Karpas-422 (cell line): Measurements from ENCODE around the gene SLC35B1. TPM values are rescaled to one million over a fixed set of nuclear protein-coding genes. Genes with fewer than 3 reads are reported as not detected.

Source experiments
- DNase-seq: peaks from one replicate; pipeline ENCODE4 v3.0.0-alpha.2; 2015
- H2AFZ ChIP-seq: fragments of 200-600 bp; sonication (generic); 2 replicates; pipeline ENCODE4 v1.6.1; 2014; ENCODE audit warnings: antibody characterized with exemption, low read length, mixed read lengths
- H3K27ac ChIP-seq: fragments of 200-600 bp; sonication (generic); 2 replicates; pipeline ENCODE4 v1.5.1; 2014; ENCODE audit warnings: mild to moderate bottlenecking, low read length, moderate library complexity
- H3K27me3 ChIP-seq: fragments of 200-600 bp; sonication (generic); 2 replicates; pipeline ENCODE4 v1.6.1; 2014; ENCODE audit warnings: low read length, mixed read lengths
- H3K36me3 ChIP-seq: fragments of 200-600 bp; sonication (generic); 2 replicates; pipeline ENCODE4 v1.6.1; 2014; ENCODE audit warnings: low read length, mixed read lengths; ENCODE audit not compliant: insufficient read depth
- H3K4me1 ChIP-seq: fragments of 200-600 bp; sonication (generic); 2 replicates; pipeline ENCODE4 v1.6.1; 2014; ENCODE audit warnings: mild to moderate bottlenecking, low read length, mixed read lengths
- H3K4me2 ChIP-seq: fragments of 200-600 bp; sonication (generic); 2 replicates; pipeline ENCODE4 v1.6.1; 2014; ENCODE audit warnings: low read length, low read depth, mild to moderate bottlenecking; ENCODE audit not compliant: poor library complexity, severe bottlenecking
- H3K4me3 ChIP-seq: fragments of 200-600 bp; sonication (generic); 2 replicates; pipeline ENCODE4 v1.5.1; 2014; ENCODE audit warnings: mild to moderate bottlenecking, antibody characterized with exemption, low read length, mixed read lengths
- H3K79me2 ChIP-seq: fragments of 200-600 bp; sonication (generic); 2 replicates; pipeline ENCODE4 v1.6.1; 2014; ENCODE audit warnings: mild to moderate bottlenecking, low read length, mixed read lengths
- H3K9ac ChIP-seq: fragments of 200-600 bp; sonication (generic); 2 replicates; pipeline ENCODE4 v1.6.0; 2014; ENCODE audit warnings: low read length
- H3K9me2 ChIP-seq: fragments of 200-600 bp; sonication (generic), shearing (Covaris generic); replicated peaks from 2 replicates; pipeline ENCODE4 v1.6.0; 2014; ENCODE audit warnings: mild to moderate bottlenecking, low read length, moderate library complexity; ENCODE audit not compliant: insufficient read depth
- H3K9me3 ChIP-seq: fragments of 300-700, 200-600 bp; sonication (generic); 2 replicates; pipeline ENCODE4 v1.6.1; 2014; ENCODE audit warnings: low read length, mixed read lengths
- H4K20me1 ChIP-seq: fragments of 200-600 bp; sonication (generic); 2 replicates; pipeline ENCODE4 v1.6.1; 2014; ENCODE audit warnings: mild to moderate bottlenecking, antibody characterized with exemption, low read length, low read depth; ENCODE audit not compliant: insufficient read depth
- total RNA-seq: library from RNA; depleted of rRNA; stranded (reverse); fragments of >200 nt; shearing (Covaris generic); gene quantifications from 2 replicates; pipeline ENCODE4 v1.2.3, GENCODE V29; 2014; ENCODE audit warnings: low replicate concordance

Gene SLC35B1
- total RNA-seq, 1 experiment from 2014 or later = 37.4 TPM

- no peak overlapping the region for H3K4me2 ChIP-seq
- no peak overlapping the region for H3K27ac ChIP-seq
- no peak overlapping the region for H3K4me3 ChIP-seq
These were observed 41.0 kb upstream of the SLC35B1 start for GRCh38 chr17:49748791-49749190.

GRCh38 chr17:49748223-49748622, 40.5 kb upstream of the SLC35B1 start:
- H2AFZ ChIP-seq = no peak overlapping the region
- no peak overlapping the region for H3K4me3 ChIP-seq
- no peak for DNase-seq
- H3K79me2 ChIP-seq = no peaks in the 10 kb centered on the region
- no peaks in the 10 kb centered on the region for H3K36me3 ChIP-seq
- no peaks in the 10 kb centered on the region for H3K9me3 ChIP-seq
- H3K27ac ChIP-seq = no peak overlapping the region
- H3K9ac ChIP-seq = no peak overlapping the region
- H4K20me1 ChIP-seq = no peaks in the 10 kb centered on the region
- H3K9me2 ChIP-seq = no peaks in the 10 kb centered on the region
- H3K27me3 ChIP-seq = no peaks in the 10 kb centered on the region
- H3K4me2 ChIP-seq = no peak overlapping the region
- H3K4me1 ChIP-seq = no peaks in the 10 kb centered on the region

More at GRCh38 chr17:49748791-49749190, 41.0 kb upstream of the SLC35B1 start:
- Histone ChIP-seq H3K79me2 (no peaks in the 10 kb centered on the region), H4K20me1 (no peaks in the 10 kb centered on the region), H3K4me1 (no peaks in the 10 kb centered on the region), H3K36me3 (no peaks in the 10 kb centered on the region), H3K9ac (no peak overlapping the region), H2AFZ (no peak overlapping the region), H3K9me3 (no peaks in the 10 kb centered on the region), H3K9me2 (no peaks in the 10 kb centered on the region), H3K27me3 (no peaks in the 10 kb centered on the region)
- no peak for DNase-seq

- no peak overlapping the region for H3K4me3 ChIP-seq
- H4K20me1 ChIP-seq = no peaks in the 10 kb centered on the region
- no peaks in the 10 kb centered on the region for H3K79me2 ChIP-seq
- H3K9me3 ChIP-seq = no peaks in the 10 kb centered on the region
- H2AFZ ChIP-seq = no peak overlapping the region
- no peaks in the 10 kb centered on the region for H3K9me2 ChIP-seq
- no peak for DNase-seq
- no peak overlapping the region for H3K27ac ChIP-seq
- no peaks in the 10 kb centered on the region for H3K4me1 ChIP-seq
- no peak overlapping the region for H3K4me2 ChIP-seq
- H3K36me3 ChIP-seq = no peaks in the 10 kb centered on the region
- no peaks in the 10 kb centered on the region for H3K27me3 ChIP-seq
- H3K9ac ChIP-seq = no peak overlapping the region
These were observed 39.9 kb upstream of the SLC35B1 start for GRCh38 chr17:49747632-49748031.

GRCh38 chr17:49746791-49747490, 39.2 kb upstream of the SLC35B1 start:
- Histone ChIP-seq H3K4me1 (no peaks in the 10 kb centered on the region), H3K9me3 (no peaks in the 10 kb centered on the region), H3K9me2 (no peaks in the 10 kb centered on the region), H3K4me2 (no peak overlapping the region), H3K27ac (no peak overlapping the region), H3K36me3 (no peaks in the 10 kb centered on the region), H3K4me3 (no peak overlapping the region), H3K79me2 (no peaks in the 10 kb centered on the region), H3K27me3 (no peaks in the 10 kb centered on the region), H4K20me1 (no peaks in the 10 kb centered on the region), H2AFZ (no peak overlapping the region), H3K9ac (no peak overlapping the region)
- no peak for DNase-seq

GRCh38 chr17:49745175-49746139, 37.7 kb upstream of the SLC35B1 start:
- Histone ChIP-seq H3K4me1 (no peaks in the 10 kb centered on the region), H3K4me3 (no peak overlapping the region), H3K9me2 (no peaks in the 10 kb centered on the region), H3K27me3 (no peaks in the 10 kb centered on the region), H3K79me2 (no peaks in the 10 kb centered on the region), H3K4me2 (no peak overlapping the region), H4K20me1 (no peaks in the 10 kb centered on the region), H3K36me3 (no peaks in the 10 kb centered on the region), H3K9ac (no peak overlapping the region), H2AFZ (no peak overlapping the region), H3K9me3 (no peaks in the 10 kb centered on the region), H3K27ac (no peak overlapping the region)
- DNase-seq = no peak

GRCh38 chr17:49742166-49742638, 34.4 kb upstream of the SLC35B1 start:
- Histone ChIP-seq H3K36me3 (no peaks in the 10 kb centered on the region), H3K4me3 (no peak overlapping the region), H2AFZ (no peak overlapping the region), H3K9me3 (no peaks in the 10 kb centered on the region), H3K4me1 (no peaks in the 10 kb centered on the region), H3K79me2 (no peaks in the 10 kb centered on the region), H3K9me2 (no peaks in the 10 kb centered on the region), H3K9ac (no peak overlapping the region), H3K27ac (no peak overlapping the region), H3K27me3 (no peaks in the 10 kb centered on the region; the same call in 1 of the 2 replicates), H3K4me2 (no peak overlapping the region), H4K20me1 (no peaks in the 10 kb centered on the region)
- DNase-seq = no peak

- no peak overlapping the region for H3K4me3 ChIP-seq
- no peaks in the 10 kb centered on the region for H3K9me2 ChIP-seq
- no peaks in the 10 kb centered on the region for H4K20me1 ChIP-seq
- no peaks in the 10 kb centered on the region; the same call in 1 of the 2 replicates for H3K27me3 ChIP-seq
- DNase-seq = no peak
- no peaks in the 10 kb centered on the region for H3K4me1 ChIP-seq
- H3K36me3 ChIP-seq = no peaks in the 10 kb centered on the region
- no peaks in the 10 kb centered on the region for H3K9me3 ChIP-seq
- H2AFZ ChIP-seq = no peak overlapping the region
- no peaks in the 10 kb centered on the region for H3K79me2 ChIP-seq
- no peak overlapping the region for H3K4me2 ChIP-seq
- no peak overlapping the region for H3K9ac ChIP-seq
- H3K27ac ChIP-seq = no peak overlapping the region
These were observed 33.9 kb upstream of the SLC35B1 start for GRCh38 chr17:49741692-49742076.

- no peaks in the 10 kb centered on the region for H3K4me1 ChIP-seq
- no peak overlapping the region for H3K27ac ChIP-seq
- no peaks in the 10 kb centered on the region for H3K9me3 ChIP-seq
- H3K36me3 ChIP-seq = no peaks in the 10 kb centered on the region
- H3K4me3 ChIP-seq = no peak overlapping the region
- H3K4me2 ChIP-seq = no peak overlapping the region
- H3K9me2 ChIP-seq = no peaks in the 10 kb centered on the region
- DNase-seq = no peak
- no peaks in the 10 kb centered on the region for H3K79me2 ChIP-seq
- H4K20me1 ChIP-seq = no peaks in the 10 kb centered on the region
- no peaks in the 10 kb centered on the region; the same call in 1 of the 2 replicates for H3K27me3 ChIP-seq
- H3K9ac ChIP-seq = no peak overlapping the region
- H2AFZ ChIP-seq = no peak overlapping the region
These were observed 33.4 kb upstream of the SLC35B1 start for GRCh38 chr17:49741009-49741691.
